Activated CD4-positive, alpha-beta T cell treated with anti-CD3 and anti-CD28 coated beads for 4 hours (primary cell): ENCODE results near the gene SCGB1D2.
"Not testable (repeated sequence)": the region's sequence is repeated elsewhere in the genome, so short reads cannot be mapped to it uniquely, and the experiment has no call there.

Experiments used
- DNase-seq, 2 donors: peaks; one replicate each; pipeline ENCODE4 v3.0.0-alpha.2; 2020

SCGB1D2 gene

GRCh38 chr11:62242021-62242420 is at the start of gene SCGB1D2:
TSS of gene SCGB1D2 (plus strand) at chr11:62242239. CDS start at chr11:62242308, 69 bp downstream.
- DNase-seq, result no peak

GRCh38 chr11:62193952-62194351 is 48.1 kb upstream of the SCGB1D2 start:
- no peak for DNase-seq

GRCh38 chr11:62195010-62195409 is 47.0 kb upstream of the SCGB1D2 start:
- not testable (repeated sequence) for DNase-seq

- no peak for DNase-seq
Measured at GRCh38 chr11:62195945-62196344, 46.1 kb upstream of the SCGB1D2 start.

- DNase-seq, result not testable (repeated sequence)
Measured at GRCh38 chr11:62197400-62197799, 44.6 kb upstream of the SCGB1D2 start.

GRCh38 chr11:62201376-62201775 is 40.7 kb upstream of the SCGB1D2 start:
- no peak for DNase-seq

- no peak for DNase-seq
Measured at GRCh38 chr11:62202910-62203309, 39.1 kb upstream of the SCGB1D2 start.

GRCh38 chr11:62204430-62204829 is 37.6 kb upstream of the SCGB1D2 start:
- no peak for DNase-seq

- no peak for DNase-seq
Measured at GRCh38 chr11:62205441-62205840, 36.6 kb upstream of the SCGB1D2 start.

GRCh38 chr11:62206276-62207066 is 35.6 kb upstream of the SCGB1D2 start:
- DNase-seq, result not testable (repeated sequence)

GRCh38 chr11:62208785-62209144 is 33.3 kb upstream of the SCGB1D2 start:
- DNase-seq, result no peak

- DNase-seq, result no peak
Measured at GRCh38 chr11:62217191-62217748, 24.8 kb upstream of the SCGB1D2 start.

- no peak for DNase-seq
Measured at GRCh38 chr11:62221498-62221897, 20.5 kb upstream of the SCGB1D2 start.

GRCh38 chr11:62223095-62223494 is 18.9 kb upstream of the SCGB1D2 start:
- DNase-seq, result no peak

- no peak for DNase-seq
Measured at GRCh38 chr11:62233730-62234129, 8.3 kb upstream of the SCGB1D2 start.

- no peak for DNase-seq
Measured at GRCh38 chr11:62236187-62236586, 5.9 kb upstream of the SCGB1D2 start.

- DNase-seq, result no peak
Measured at GRCh38 chr11:62237499-62237898, 4.5 kb upstream of the SCGB1D2 start.

GRCh38 chr11:62238151-62238550 is 3.9 kb upstream of the SCGB1D2 start:
- no peak for DNase-seq

- DNase-seq, result no peak
Measured at GRCh38 chr11:62241095-62241494, 944 bp upstream of the SCGB1D2 start.

GRCh38 chr11:62245271-62245753 is 3.3 kb downstream of the SCGB1D2 start:
- DNase-seq, result no peak

GRCh38 chr11:62251698-62252097 is 9.7 kb downstream of the SCGB1D2 start:
- no peak for DNase-seq

GRCh38 chr11:62253999-62254542 is 12.0 kb downstream of the SCGB1D2 start:
- no peak for DNase-seq

GRCh38 chr11:62256281-62256680 is 14.2 kb downstream of the SCGB1D2 start:
- DNase-seq, result no peak

- DNase-seq, result no peak
Measured at GRCh38 chr11:62260261-62260953, 18.4 kb downstream of the SCGB1D2 start.
